HepG2 (cell line): ENCODE data around the gene CD3D. TPM values are rescaled to one million over a fixed set of nuclear protein-coding genes. Genes with fewer than 3 reads are reported as not detected.
A peak's percentile ranks its signal among the peaks of the same experiment; 100 is the strongest.

Source experiments
- FOXP4 ChIP-seq: sonication (generic); formaldehyde crosslinking; IDR thresholded peaks from 2 replicates; pipeline ENCODE4 v1.4.0; 2020; ENCODE audit warnings: missing genetic modification reagents
- GZF1 ChIP-seq: sonication (generic); formaldehyde crosslinking; IDR thresholded peaks from 2 replicates; pipeline ENCODE4 v1.5.1; 2020; ENCODE audit warnings: mild to moderate bottlenecking, missing genetic modification reagents
- KDM3A ChIP-seq: IDR thresholded peaks from 2 replicates; pipeline ENCODE4 v1.6.1; 2018; ENCODE audit warnings: low read depth, missing compliant biosample characterization
- MIER3 ChIP-seq: IDR thresholded peaks from 2 replicates; pipeline ENCODE4 v1.6.1; 2016; ENCODE audit warnings: missing compliant biosample characterization, borderline replicate concordance
- MXI1 ChIP-seq: IDR thresholded peaks from 3 replicates; pipeline ENCODE4 v1.6.1; 2012; ENCODE audit warnings: low read depth, low read length, inconsistent platforms, borderline replicate concordance
- RCOR2 ChIP-seq: IDR thresholded peaks from 2 replicates; pipeline ENCODE4 v1.6.1; 2016; ENCODE audit warnings: missing biosample characterization, missing genetic modification reagents
- SMYD3 ChIP-seq: sonication (generic); formaldehyde crosslinking; IDR thresholded peaks from 2 replicates; pipeline ENCODE4 v1.8.1; 2023; ENCODE audit warnings: mild to moderate bottlenecking, missing genetic modification reagents
- SPEN ChIP-seq: sonication (generic); formaldehyde crosslinking; IDR thresholded peaks from 2 replicates; pipeline ENCODE4 v1.5.1; 2020; ENCODE audit warnings: low read depth, mild to moderate bottlenecking, missing genetic modification reagents
- TAF1 ChIP-seq: sonication (generic); formaldehyde crosslinking; IDR thresholded peaks from 2 replicates; pipeline ENCODE4 v1.4.0; 2020; ENCODE audit warnings: missing genetic modification reagents
- ZFYVE20 ChIP-seq: sonication (generic); formaldehyde crosslinking; IDR thresholded peaks from 2 replicates; pipeline ENCODE4 v1.8.0; 2023; ENCODE audit warnings: low read depth, mild to moderate bottlenecking, moderate library complexity, missing genetic modification reagents, borderline replicate concordance
- ZNF20 ChIP-seq: sonication (generic); formaldehyde crosslinking; IDR thresholded peaks from 2 replicates; pipeline ENCODE4 v1.4.0; 2020; ENCODE audit warnings: mild to moderate bottlenecking, moderate library complexity, missing genetic modification reagents
- ZNF33A ChIP-seq: sonication (generic); formaldehyde crosslinking; IDR thresholded peaks from 2 replicates; pipeline ENCODE4 v1.5.1; 2020; ENCODE audit warnings: missing genetic modification reagents, mild to moderate bottlenecking, moderate library complexity, borderline replicate concordance
- ZNF350 ChIP-seq: sonication (generic); formaldehyde crosslinking; IDR thresholded peaks from 2 replicates; pipeline ENCODE4 v1.4.0; 2020; ENCODE audit warnings: mild to moderate bottlenecking, low read depth, missing genetic modification reagents, borderline replicate concordance
- ZNF558 ChIP-seq: sonication (generic); formaldehyde crosslinking; IDR thresholded peaks from 2 replicates; pipeline ENCODE4 v1.9.0; 2022; ENCODE audit warnings: mild to moderate bottlenecking, missing genetic modification reagents, borderline replicate concordance
- ZNF629 ChIP-seq: sonication (generic); formaldehyde crosslinking; conservative IDR thresholded peaks from 2 replicates; pipeline ENCODE4 v1.5.0; 2020; ENCODE audit warnings: missing genetic modification reagents
- ZNF674 ChIP-seq: sonication (generic); formaldehyde crosslinking; IDR thresholded peaks from 2 replicates; pipeline ENCODE4 v1.5.0; 2020; ENCODE audit warnings: low read depth, mild to moderate bottlenecking, missing genetic modification reagents
- ZNF704 ChIP-seq: sonication (generic); formaldehyde crosslinking; IDR thresholded peaks from 2 replicates; pipeline ENCODE4 v1.8.1; 2023; ENCODE audit warnings: mild to moderate bottlenecking, inconsistent platforms, moderate library complexity, missing genetic modification reagents, borderline replicate concordance
- ZNF746 ChIP-seq: sonication (generic); formaldehyde crosslinking; IDR thresholded peaks from 2 replicates; pipeline ENCODE4 v1.8.0; 2022; ENCODE audit warnings: mild to moderate bottlenecking, missing genetic modification reagents
- ZSCAN12 ChIP-seq: sonication (generic); formaldehyde crosslinking; IDR thresholded peaks from 2 replicates; pipeline ENCODE4 v1.9.0; 2021; ENCODE audit warnings: mild to moderate bottlenecking, missing genetic modification reagents
- polyA plus RNA-seq, 8 experiments: library from polyadenylated mRNA; depleted of rRNA in 3 of 8; stranded (reverse) in 7 of 8; unstranded in 1 of 8; fragments of >200 nt; fragmentation: Illumina TruSeq in 4 of 8; extraction: Trizol in 4 of 8; gene quantifications; 2 replicates each; pipeline versions ENCODE4 v1.2.1 to v1.2.3, GENCODE V29; 2011 to 2016; ENCODE audit warnings: low read depth in 4 of 8, missing spikeins in 1 of 8, mixed read lengths in 1 of 8; ENCODE audit not compliant: insufficient read depth in 1 of 8
- total RNA-seq, 5 experiments: library from RNA; depleted of rRNA; stranded (reverse); fragments of >200 nt; fragmentation: Illumina TruSeq; extraction: Trizol; gene quantifications; 2 replicates each; pipeline ENCODE4 v1.2.3, GENCODE V29; 2016; ENCODE audit warnings: low read depth in 1 of 5
- TF ChIP-seq, protein P1 (sequence below): sonication (generic); formaldehyde crosslinking; IDR thresholded peaks from 2 replicates; pipeline ENCODE4 v1.4.0; 2020; ENCODE audit warnings: missing genetic modification reagents
- TF ChIP-seq, protein P2 (sequence below): sonication (generic); formaldehyde crosslinking; IDR thresholded peaks from 2 replicates; pipeline ENCODE4 v1.5.0; 2020; ENCODE audit warnings: missing genetic modification reagents

CD3D gene
- total and polyA plus RNA-seq, 2 of the 13 experiments (the other 11 are each of a cell fraction or from before 2014, with no cell fraction given) = 0.66 to 6.6 TPM

DNA sequence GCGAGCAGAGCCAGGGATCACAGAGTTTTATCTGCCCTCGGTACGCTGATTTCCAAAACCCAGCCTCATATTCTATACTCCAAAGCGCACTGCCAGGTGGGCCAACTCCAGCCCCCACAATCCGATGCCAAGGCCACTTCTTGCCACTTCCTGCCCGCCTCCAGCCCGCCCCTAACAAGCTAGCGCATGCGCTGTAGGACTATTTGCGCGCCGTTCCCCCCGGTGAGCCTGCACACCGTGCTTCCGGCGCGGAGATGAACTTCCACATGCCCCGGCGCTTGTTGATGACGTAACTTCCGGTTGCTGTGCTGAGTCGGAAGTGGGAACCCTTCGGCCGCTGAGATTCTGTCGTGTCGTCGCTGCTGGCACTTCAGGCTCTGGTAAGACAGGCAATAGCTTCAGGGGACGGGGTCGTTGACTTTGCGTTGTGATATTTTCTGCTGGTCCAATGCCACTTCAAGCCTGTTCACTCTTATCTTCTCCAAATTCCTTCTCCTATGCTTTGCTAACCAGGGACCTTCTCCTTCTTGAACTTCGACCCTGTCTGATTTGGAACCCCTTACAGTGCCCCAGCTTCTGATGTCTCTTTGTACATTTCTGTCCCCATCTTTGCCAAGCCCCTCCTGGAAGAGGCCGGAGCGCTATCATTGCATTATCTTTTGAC is 16.9 kb upstream of the CD3D start, which contains the start of gene UBE4A (continued):
- no peak for TF ChIP-seq ZFYVE20
- peak; percentile 50; the same call in 1 of the 2 replicates for TF ChIP-seq FOXP4 (CRISPR knock-in tag)
- TF ChIP-seq KDM3A (CRISPR knock-in tag) = peak; percentile 82; the same call in 1 of the 2 replicates
- TF ChIP-seq ZNF746 (CRISPR knock-in tag) = 0 out of 2 replicates have a peak, but pooled peaks have one; percentile 11
- TF ChIP-seq, protein P1, sequence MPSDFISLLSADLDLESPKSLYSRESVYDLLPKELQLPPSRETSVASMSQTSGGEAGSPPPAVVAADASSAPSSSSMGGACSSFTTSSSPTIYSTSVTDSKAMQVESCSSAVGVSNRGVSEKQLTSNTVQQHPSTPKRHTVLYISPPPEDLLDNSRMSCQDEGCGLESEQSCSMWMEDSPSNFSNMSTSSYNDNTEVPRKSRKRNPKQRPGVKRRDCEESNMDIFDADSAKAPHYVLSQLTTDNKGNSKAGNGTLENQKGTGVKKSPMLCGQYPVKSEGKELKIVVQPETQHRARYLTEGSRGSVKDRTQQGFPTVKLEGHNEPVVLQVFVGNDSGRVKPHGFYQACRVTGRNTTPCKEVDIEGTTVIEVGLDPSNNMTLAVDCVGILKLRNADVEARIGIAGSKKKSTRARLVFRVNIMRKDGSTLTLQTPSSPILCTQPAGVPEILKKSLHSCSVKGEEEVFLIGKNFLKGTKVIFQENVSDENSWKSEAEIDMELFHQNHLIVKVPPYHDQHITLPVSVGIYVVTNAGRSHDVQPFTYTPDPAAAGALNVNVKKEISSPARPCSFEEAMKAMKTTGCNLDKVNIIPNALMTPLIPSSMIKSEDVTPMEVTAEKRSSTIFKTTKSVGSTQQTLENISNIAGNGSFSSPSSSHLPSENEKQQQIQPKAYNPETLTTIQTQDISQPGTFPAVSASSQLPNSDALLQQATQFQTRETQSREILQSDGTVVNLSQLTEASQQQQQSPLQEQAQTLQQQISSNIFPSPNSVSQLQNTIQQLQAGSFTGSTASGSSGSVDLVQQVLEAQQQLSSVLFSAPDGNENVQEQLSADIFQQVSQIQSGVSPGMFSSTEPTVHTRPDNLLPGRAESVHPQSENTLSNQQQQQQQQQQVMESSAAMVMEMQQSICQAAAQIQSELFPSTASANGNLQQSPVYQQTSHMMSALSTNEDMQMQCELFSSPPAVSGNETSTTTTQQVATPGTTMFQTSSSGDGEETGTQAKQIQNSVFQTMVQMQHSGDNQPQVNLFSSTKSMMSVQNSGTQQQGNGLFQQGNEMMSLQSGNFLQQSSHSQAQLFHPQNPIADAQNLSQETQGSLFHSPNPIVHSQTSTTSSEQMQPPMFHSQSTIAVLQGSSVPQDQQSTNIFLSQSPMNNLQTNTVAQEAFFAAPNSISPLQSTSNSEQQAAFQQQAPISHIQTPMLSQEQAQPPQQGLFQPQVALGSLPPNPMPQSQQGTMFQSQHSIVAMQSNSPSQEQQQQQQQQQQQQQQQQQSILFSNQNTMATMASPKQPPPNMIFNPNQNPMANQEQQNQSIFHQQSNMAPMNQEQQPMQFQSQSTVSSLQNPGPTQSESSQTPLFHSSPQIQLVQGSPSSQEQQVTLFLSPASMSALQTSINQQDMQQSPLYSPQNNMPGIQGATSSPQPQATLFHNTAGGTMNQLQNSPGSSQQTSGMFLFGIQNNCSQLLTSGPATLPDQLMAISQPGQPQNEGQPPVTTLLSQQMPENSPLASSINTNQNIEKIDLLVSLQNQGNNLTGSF (CRISPR knock-in tag) = no peak
- TF ChIP-seq RCOR2 (CRISPR knock-in tag) = 0 out of 2 replicates have a peak, but pooled peaks have one; percentile 46
- peak; percentile 87 for TF ChIP-seq ZNF350
- peak; percentile 78 for TF ChIP-seq TAF1 (CRISPR knock-in tag)
- no peak for TF ChIP-seq ZNF704 (CRISPR knock-in tag)
- TF ChIP-seq ZNF629 (CRISPR knock-in tag) = 0 out of 2 replicates have a peak, but pooled peaks have one; percentile 10
- TF ChIP-seq SPEN (CRISPR knock-in tag) = peak; percentile 62
- no peak for TF ChIP-seq ZSCAN12 (CRISPR knock-in tag)
- TF ChIP-seq GZF1 (CRISPR knock-in tag) = no peak
- TF ChIP-seq ZNF20 (CRISPR knock-in tag) = no peak
- peak; percentile 66; the same call in 1 of the 2 replicates for TF ChIP-seq MIER3 (CRISPR knock-in tag)
- TF ChIP-seq ZNF558 (CRISPR knock-in tag) = no peak
- TF ChIP-seq ZNF33A (CRISPR knock-in tag) = no peak
- TF ChIP-seq ZNF674 = no peak
- peak; percentile 75; the same call in 1 of the 2 replicates for TF ChIP-seq SMYD3 (CRISPR knock-in tag)
- TF ChIP-seq, protein P2, sequence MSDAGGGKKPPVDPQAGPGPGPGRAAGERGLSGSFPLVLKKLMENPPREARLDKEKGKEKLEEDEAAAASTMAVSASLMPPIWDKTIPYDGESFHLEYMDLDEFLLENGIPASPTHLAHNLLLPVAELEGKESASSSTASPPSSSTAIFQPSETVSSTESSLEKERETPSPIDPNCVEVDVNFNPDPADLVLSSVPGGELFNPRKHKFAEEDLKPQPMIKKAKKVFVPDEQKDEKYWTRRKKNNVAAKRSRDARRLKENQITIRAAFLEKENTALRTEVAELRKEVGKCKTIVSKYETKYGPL (CRISPR knock-in tag) = 0 out of 2 replicates have a peak, but pooled peaks have one; percentile 36
- peak; percentile 77; the same call in 1 of the 3 replicates for TF ChIP-seq MXI1
